Activated CD8-positive, alpha-beta T cell treated with anti-CD3 and anti-CD28 coated beads, Interleukin-2, amount 10 ng/mL, durations not matched to agents 7 days and 5 days (primary cell): Measurements from ENCODE around the gene CTNNA3. TPM values are rescaled to one million over a fixed set of nuclear protein-coding genes. Genes with fewer than 3 reads are reported as not detected.

Experiments used
- ATAC-seq: fragments of 150-1000 bp; cut with Tn5 transposase; one replicate; pipeline ENCODE4 v1.10.0; 2021; ENCODE audit warnings: moderate library complexity
- CTCF ChIA-PET: fragments of 350-600 bp; sonication (Branson Sonifier 250); formaldehyde crosslinking; loops from one replicate; lab custom pipeline; 2021; ENCODE audit warnings: antibody characterized with exemption; lab: Charles Lee
- POLR2A ChIA-PET: fragments of 350-600 bp; sonication (Branson Sonifier 250); formaldehyde crosslinking; loops from one replicate; lab custom pipeline; 2021; ENCODE audit warnings: antibody characterized with exemption; lab: Charles Lee
- DNase-seq: peaks from one replicate; pipeline ENCODE4 v3.0.0-alpha.2; 2020
- H3K27ac Mint-ChIP-seq: one replicate; pipeline ENCODE4 v1.8.0; 2021; ENCODE audit warnings: mild to moderate bottlenecking, mixed read lengths
- H3K27me3 Mint-ChIP-seq: one replicate; pipeline ENCODE4 v1.8.0; 2021; ENCODE audit warnings: low read depth, mixed read lengths
- H3K36me3 Mint-ChIP-seq: one replicate; pipeline ENCODE4 v1.8.0; 2021; ENCODE audit warnings: low read depth, mixed read lengths
- H3K4me1 Mint-ChIP-seq: one replicate; pipeline ENCODE4 v1.8.0; 2021; ENCODE audit warnings: low read depth, mixed read lengths
- H3K4me3 Mint-ChIP-seq: one replicate; pipeline ENCODE4 v1.8.0; 2021; ENCODE audit warnings: mild to moderate bottlenecking, mixed read lengths
- H3K9me3 Mint-ChIP-seq: one replicate; pipeline ENCODE4 v1.8.0; 2022; ENCODE audit warnings: mixed read lengths; ENCODE audit not compliant: insufficient read depth
- microRNA-seq: library from miRNA; unstranded; fragments of <30 nt; microRNA quantifications from one replicate; pipeline ENCODE4 v1.2.0, GENCODE V29; 2022
- total RNA-seq, 2 experiments: library from RNA; stranded (reverse); gene quantifications; one replicate each; pipeline ENCODE4 v1.2.3, GENCODE V29; 2021

Gene CTNNA3
- total RNA-seq, 2 experiments from 2014 or later: 1.3 to 2.6 TPM

DNA sequence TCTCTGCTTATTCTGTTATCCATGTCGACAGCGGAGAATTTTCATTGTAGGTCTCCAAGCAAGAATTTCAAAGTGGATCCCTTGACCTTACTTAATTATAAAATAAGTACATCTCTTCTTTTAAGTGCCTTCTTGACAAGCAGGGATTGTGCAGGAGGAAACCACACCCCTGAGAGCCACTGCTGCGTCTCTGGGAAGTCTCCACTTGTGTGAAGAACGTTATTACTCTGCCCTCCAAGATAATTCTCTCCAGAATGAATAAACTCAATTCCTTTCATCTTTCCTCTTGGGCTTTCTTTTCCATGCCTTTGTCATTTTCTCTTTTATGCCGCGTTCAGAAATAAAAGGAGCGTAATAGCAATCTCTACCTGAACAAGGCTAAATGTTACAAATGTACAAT, 1801.0 kb downstream of the CTNNA3 start:
- Mint-ChIP-seq H3K36me3 (no peaks in the 10 kb centered on the region), H3K4me3 (no peak overlapping the region), H3K27ac (no peak overlapping the region), H3K27me3 (no peaks in the 10 kb centered on the region), H3K4me1 (no peaks in the 10 kb centered on the region), H3K9me3 (no peaks in the 10 kb centered on the region)
- CTCF ChIA-PET: no interaction called here
- ATAC-seq: no peak
- POLR2A ChIA-PET: no interaction called here
- no peak for DNase-seq

DNA sequence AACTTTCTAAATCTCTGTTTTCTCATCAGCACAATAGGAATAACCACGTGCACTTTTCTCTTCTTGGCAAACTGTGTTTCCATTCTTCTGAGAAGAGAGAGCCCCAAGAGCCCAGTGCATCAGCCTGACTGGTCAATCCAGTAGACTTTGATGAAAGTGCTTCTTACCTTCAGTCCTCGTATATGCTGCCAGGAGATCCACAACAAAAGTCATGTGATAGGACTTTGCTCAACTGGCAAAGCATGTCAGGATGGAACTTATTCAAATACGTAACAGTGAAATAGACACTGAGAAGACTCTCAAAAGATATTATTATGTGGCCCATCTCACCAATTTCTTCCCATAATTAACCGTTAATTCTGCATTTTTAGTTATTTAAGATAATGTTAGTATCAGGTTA, 1801.6 kb downstream of the CTNNA3 start:
- no peak for DNase-seq
- CTCF ChIA-PET: no interaction called here
- ATAC-seq: no peak
- no peak overlapping the region for H3K27ac Mint-ChIP-seq
- H3K4me3 Mint-ChIP-seq: no peak overlapping the region
- no peaks in the 10 kb centered on the region for H3K4me1 Mint-ChIP-seq
- H3K27me3 Mint-ChIP-seq: no peaks in the 10 kb centered on the region
- POLR2A ChIA-PET: no interaction called here
- H3K36me3 Mint-ChIP-seq: no peaks in the 10 kb centered on the region
- no peaks in the 10 kb centered on the region for H3K9me3 Mint-ChIP-seq

GRCh38 chr10:65893676-65894075, 1802.3 kb downstream of the CTNNA3 start:
- Mint-ChIP-seq H3K36me3 (no peaks in the 10 kb centered on the region), H3K27ac (no peak overlapping the region), H3K4me1 (no peaks in the 10 kb centered on the region), H3K27me3 (no peaks in the 10 kb centered on the region), H3K9me3 (no peaks in the 10 kb centered on the region), H3K4me3 (no peak overlapping the region)
- ATAC-seq (no peak), DNase-seq (no peak)
- ChIA-PET POLR2A (no interaction called here), CTCF (no interaction called here)

DNA sequence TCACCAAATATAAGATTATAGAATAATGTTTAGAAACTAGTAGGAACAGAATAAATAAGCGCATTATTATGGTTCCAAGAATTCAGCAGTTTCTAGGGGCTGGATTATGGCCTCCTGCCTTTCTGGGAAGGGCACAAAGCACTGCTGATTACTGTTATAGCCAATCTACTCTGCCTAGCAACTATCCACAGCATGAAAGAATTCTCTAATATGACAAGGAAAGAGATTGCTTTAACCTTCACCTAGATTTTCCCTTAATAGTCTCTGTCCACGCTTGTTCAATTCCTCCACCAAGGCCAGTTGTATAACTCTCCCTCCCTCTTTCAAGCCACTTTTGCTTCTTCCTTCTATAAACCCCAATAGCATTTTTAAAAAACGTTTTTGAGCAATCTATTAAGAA, 1803.7 kb downstream of the CTNNA3 start:
- ChIA-PET POLR2A (no interaction called here), CTCF (no interaction called here)
- DNase-seq: no peak
- no peaks in the 10 kb centered on the region for H3K36me3 Mint-ChIP-seq
- H3K9me3 Mint-ChIP-seq: peaks cover 6% of the 10 kb centered on the region
- no peak for ATAC-seq
- no peak overlapping the region for H3K27ac Mint-ChIP-seq
- no peaks in the 10 kb centered on the region for H3K27me3 Mint-ChIP-seq
- H3K4me3 Mint-ChIP-seq: no peak overlapping the region
- H3K4me1 Mint-ChIP-seq: no peaks in the 10 kb centered on the region

DNA sequence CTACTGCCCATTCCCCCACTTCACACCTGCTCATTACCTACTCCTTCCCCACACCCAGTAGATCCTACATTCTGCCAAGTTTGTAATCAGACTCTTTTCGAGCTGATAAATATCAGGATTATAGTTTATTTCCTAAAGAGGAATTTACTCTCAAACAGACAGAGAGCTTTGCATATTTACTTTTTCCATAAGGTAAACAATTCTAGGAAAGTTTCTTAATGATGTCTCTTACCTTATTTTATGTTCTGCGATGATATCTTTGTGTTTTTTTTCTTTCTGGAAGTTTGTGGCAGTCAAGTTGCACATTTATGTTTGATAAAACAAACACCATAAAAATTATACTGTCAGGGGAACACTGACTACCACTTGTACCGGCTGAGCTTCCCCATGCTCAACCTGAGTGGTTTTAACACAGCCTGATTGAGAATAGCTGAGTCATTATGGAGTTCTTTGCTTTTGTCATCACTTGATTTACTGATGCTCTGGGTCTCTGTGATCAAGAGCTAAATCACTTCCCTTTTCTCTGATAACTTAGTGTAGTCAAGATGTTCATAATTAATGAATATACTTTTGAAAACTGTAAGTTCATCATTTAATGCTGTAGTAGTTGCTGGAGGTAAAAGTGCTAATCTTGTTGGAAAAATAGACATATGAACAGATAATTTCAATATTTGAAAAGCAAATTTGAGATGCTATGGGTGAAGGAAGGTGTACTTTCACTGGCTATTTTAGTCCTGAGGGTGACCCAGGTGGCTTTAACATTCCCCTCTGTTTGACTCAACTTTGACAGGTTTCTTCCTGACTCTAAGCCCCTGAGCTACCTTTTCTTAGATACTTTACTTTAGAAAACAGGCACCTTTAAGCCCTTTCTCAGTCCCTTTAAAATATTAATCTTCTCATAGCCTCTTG, 1804.7 kb downstream of the CTNNA3 start:
- no peaks in the 10 kb centered on the region for H3K27me3 Mint-ChIP-seq
- H3K36me3 Mint-ChIP-seq: no peaks in the 10 kb centered on the region
- no peak overlapping the region for H3K27ac Mint-ChIP-seq
- no peak for DNase-seq
- ATAC-seq: no peak
- H3K4me3 Mint-ChIP-seq: no peak overlapping the region
- ChIA-PET POLR2A (no interaction called here), CTCF (no interaction called here)
- H3K9me3 Mint-ChIP-seq: peaks cover 7% of the 10 kb centered on the region
- no peaks in the 10 kb centered on the region for H3K4me1 Mint-ChIP-seq

- DNase-seq (no peak), ATAC-seq (no peak)
- ChIA-PET POLR2A (no interaction called here), CTCF (no interaction called here)
- Mint-ChIP-seq H3K27ac (no peak overlapping the region), H3K4me3 (no peak overlapping the region), H3K27me3 (no peaks in the 10 kb centered on the region), H3K4me1 (no peaks in the 10 kb centered on the region), H3K36me3 (no peaks in the 10 kb centered on the region), H3K9me3 (peaks cover 3% of the 10 kb centered on the region)
Measured at GRCh38 chr10:65864529-65864928, 1831.5 kb downstream of the CTNNA3 start.

DNA sequence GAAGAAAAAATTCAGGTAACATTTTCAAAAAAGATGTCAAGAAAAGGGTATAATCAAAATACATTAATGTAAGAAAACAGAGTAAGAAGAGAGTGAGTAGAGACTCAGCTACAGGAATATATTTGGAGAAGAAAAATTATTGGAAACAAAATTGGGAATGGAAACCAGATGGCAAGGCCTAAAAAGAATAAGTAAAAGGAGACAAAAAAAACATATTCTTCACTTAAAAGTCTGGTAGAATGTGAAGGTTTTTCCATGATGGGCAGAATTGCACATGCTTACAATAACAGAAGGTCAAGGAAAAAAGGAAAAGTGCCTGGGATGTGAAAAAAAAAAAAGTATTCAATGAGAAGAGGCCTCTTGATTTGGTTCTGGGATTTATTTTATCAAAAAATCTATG, 1832.0 kb downstream of the CTNNA3 start:
- DNase-seq (no peak), ATAC-seq (no peak)
- Mint-ChIP-seq H3K4me3 (no peak overlapping the region), H3K27me3 (no peaks in the 10 kb centered on the region), H3K9me3 (peaks cover 3% of the 10 kb centered on the region), H3K27ac (no peak overlapping the region), H3K4me1 (no peaks in the 10 kb centered on the region), H3K36me3 (no peaks in the 10 kb centered on the region)
- ChIA-PET POLR2A (no interaction called here), CTCF (no interaction called here)

Small RNAs within 50 kb of the gene (microRNA-seq; reads per million reads assigned to microRNA genes)
- 9.2 reads per million, percentile 20 among the genes with 10 or more reads in this experiment for gene MIR7151

Other genes starting within 250 kb of the CTNNA3 start
- 1 to 10 TPM; 2.6 to 3.0 TPM for gene DNAJC12, start 142.0 kb upstream of the CTNNA3 start, total RNA-seq
- 10 to 100 TPM; 21.9 TPM for gene SIRT1, start 188.5 kb upstream of the CTNNA3 start, total RNA-seq